K562 (cell line): ENCODE data around the gene OR14A2. TPM values are rescaled to one million over a fixed set of nuclear protein-coding genes. Genes with fewer than 3 reads are reported as not detected.
A peak's percentile ranks its signal among the peaks of the same experiment; 100 is the strongest.

Experiments used
- ATAC-seq: fragments of 200-7000 bp; cut with Tn5 transposase; 3 replicates; pipeline ENCODE4 v1.9.1; 2020; ENCODE audit warnings: moderate library complexity
- BruUV-seq: library from RNA; stranded (reverse); fragments of 400-500 nt; replicated peaks from 2 replicates; lab custom pipeline; 2021; lab: Mats Ljungman, UMichigan
- CTCF ChIA-PET: fragments of 300-600 bp; formaldehyde crosslinking; extraction: SDS; loops from one replicate; lab custom pipeline; 2021; ENCODE audit warnings: low intra/inter-chr PET ratio; lab: Yijun Ruan, JAX
- POLR2A ChIA-PET: fragments of 300-600, 350-650 bp; sonication (Branson Sonifier 250); formaldehyde crosslinking; extraction: SDS; loops from one replicate; lab custom pipeline; 2021; ENCODE audit warnings: antibody characterized with exemption, inconsistent platforms; lab: Yijun Ruan, JAX
- DNase-seq, 4 experiments: peaks; one replicate each; pipeline versions ENCODE4 v3.0.0 to v3.0.0-alpha.2; 2011 to 2018; ENCODE audit warnings: low spot score in 3 of 4, mixed read lengths in 3 of 4; ENCODE audit errors: extremely low read depth in 1 of 4
- FAIRE-seq: peaks from 2 replicates; lab custom pipeline; 2011; peaks lifted over from hg19 to GRCh38; lab: Jason Lieb, UNC
- H2AFZ ChIP-seq: 2 replicates; pipeline ENCODE4 v1.6.0; 2011; ENCODE audit warnings: low read depth, low read length, control low read depth, inconsistent platforms
- H3K27ac ChIP-seq: fragments of 200-600 bp; 3 replicates; pipeline ENCODE4 v1.8.0; 2011; ENCODE audit warnings: low read depth, mild to moderate bottlenecking, control low read depth, inconsistent platforms, low read length, moderate library complexity, mixed read lengths; ENCODE audit errors: extremely low read depth
- H3K27me3 ChIP-seq, 2 experiments: fragments of 300-600 bp in 1 of 2; 2 replicates in 1 of 2; 3 replicates in 1 of 2; pipeline versions ENCODE4 v1.6.0 to v1.8.0; 2011; ENCODE audit warnings: inconsistent platforms in 2 of 2, low read length in 2 of 2, mild to moderate bottlenecking in 1 of 2, mixed read lengths in 1 of 2, moderate library complexity in 1 of 2; ENCODE audit not compliant: control insufficient read depth in 2 of 2, insufficient read depth in 2 of 2
- H3K36me3 ChIP-seq: fragments of 300-600 bp; 3 replicates; pipeline ENCODE4 v1.8.0; 2011; ENCODE audit warnings: mild to moderate bottlenecking, low read length, inconsistent platforms; ENCODE audit not compliant: control insufficient read depth, insufficient read depth
- H3K4me1 ChIP-seq, 2 experiments: fragments of 200-600 bp in 1 of 2; replicated peaks in 1 of 2; 2 replicates in 1 of 2; 3 replicates in 1 of 2; pipeline versions ENCODE4 v1.5.1 to v1.8.0; 2011; ENCODE audit warnings: inconsistent platforms in 2 of 2, low read length in 2 of 2, mild to moderate bottlenecking in 1 of 2, mixed read lengths in 1 of 2, moderate library complexity in 1 of 2; ENCODE audit not compliant: control insufficient read depth in 2 of 2, insufficient read depth in 2 of 2
- H3K4me2 ChIP-seq: 2 replicates; pipeline ENCODE4 v1.6.1; 2011; ENCODE audit warnings: low read length, control low read depth, inconsistent platforms, mixed read lengths; ENCODE audit not compliant: insufficient read depth
- H3K4me3 ChIP-seq: fragments of 200-600 bp; sonication (generic), shearing (Covaris generic); 2 replicates; pipeline ENCODE4 v1.5.1; 2016; ENCODE audit warnings: control low read depth, inconsistent platforms
- H3K79me2 ChIP-seq: fragments of 200-600 bp; 3 replicates; pipeline ENCODE4 v1.8.0; 2011; ENCODE audit warnings: low read length, inconsistent platforms; ENCODE audit not compliant: control insufficient read depth, insufficient read depth
- H3K9ac ChIP-seq, 2 experiments: 2 replicates each; pipeline versions ENCODE4 v1.6.0 to v1.6.1; 2011; ENCODE audit warnings: low read depth in 2 of 2, low read length in 2 of 2, control low read depth in 1 of 2, inconsistent platforms in 1 of 2, mild to moderate bottlenecking in 1 of 2, mixed read lengths in 1 of 2; ENCODE audit not compliant: insufficient read depth in 1 of 2
- H3K9me1 ChIP-seq: one replicate; pipeline ENCODE4 v1.6.0; 2011; ENCODE audit warnings: inconsistent platforms, mild to moderate bottlenecking, low read length, moderate library complexity; ENCODE audit not compliant: control insufficient read depth, insufficient read depth
- H3K9me3 ChIP-seq: replicated peaks from 2 replicates; pipeline ENCODE4 v1.5.1; 2011; ENCODE audit warnings: low read depth, low read length, inconsistent platforms; ENCODE audit not compliant: control insufficient read depth, insufficient read depth
- H4K20me1 ChIP-seq: replicated peaks from 2 replicates; pipeline ENCODE4 v1.6.1; 2011; ENCODE audit warnings: low read length, inconsistent platforms, mixed read lengths; ENCODE audit not compliant: control insufficient read depth, insufficient read depth
- C11orf30 ChIP-seq: fragments of 450-650 bp; IDR thresholded peaks from 2 replicates; pipeline ENCODE4 v1.6.1; 2016; ENCODE audit warnings: low read depth, mild to moderate bottlenecking
- CBX3 ChIP-seq, 2 experiments: IDR thresholded peaks; 1 replicate in 1 of 2; 2 replicates in 1 of 2; pipeline ENCODE4 v1.6.1; 2012; ENCODE audit warnings: inconsistent platforms in 2 of 2, low read length in 2 of 2, borderline replicate concordance in 1 of 2, control low read depth in 1 of 2
- DACH1 ChIP-seq: fragments of 450-650 bp; IDR thresholded peaks from 2 replicates; pipeline ENCODE4 v1.6.1; 2018; ENCODE audit not compliant: partially characterized antibody
- MAFF ChIP-seq: IDR thresholded peaks from 2 replicates; pipeline ENCODE4 v1.6.1; 2012; ENCODE audit warnings: low read length, improper control_type of control experiment
- MAFG ChIP-seq: fragments of 450-650 bp; conservative IDR thresholded peaks from 2 replicates; pipeline ENCODE4 v1.6.1; 2016; ENCODE audit warnings: missing genetic modification characterization, missing compliant biosample characterization
- MAFK ChIP-seq: IDR thresholded peaks from 2 replicates; pipeline ENCODE4 v1.6.1; 2011; ENCODE audit warnings: low read length, improper control_type of control experiment
- MCM7 ChIP-seq, 2 experiments: fragments of 450-650 bp; IDR thresholded peaks; 2 replicates each; pipeline ENCODE4 v1.6.1; 2016 to 2018
- NR3C1 ChIP-seq: sonication (generic); formaldehyde crosslinking; IDR thresholded peaks from 2 replicates; pipeline ENCODE4 v1.8.1; 2022; ENCODE audit warnings: missing genetic modification reagents
- SETDB1 ChIP-seq: IDR thresholded peaks from one replicate; pipeline ENCODE4 v1.6.1; 2012; ENCODE audit warnings: low read length, control low read depth, inconsistent platforms
- ZMIZ1 ChIP-seq, 2 experiments: fragments of 150-350 bp in 1 of 2; IDR thresholded peaks; 2 replicates each; pipeline ENCODE4 v1.6.1; 2012 to 2016; ENCODE audit warnings: low read depth in 2 of 2, low read length in 2 of 2, mild to moderate bottlenecking in 1 of 2, moderate library complexity in 1 of 2
- ZNF316 ChIP-seq: fragments of 450-650 bp; IDR thresholded peaks from 2 replicates; pipeline ENCODE4 v1.6.1; 2016
- WGBS: fragments of 100-300 bp; shearing (Covaris generic); methylation state at CpG from one replicate; pipeline ENCODE4 v1.1.6; 2016; ENCODE audit warnings: low coverage, mixed read lengths; ENCODE audit not compliant: insufficient coverage; ENCODE audit errors: missing lambda C conversion rate; 5-methylcytosine and 5-hydroxymethylcytosine counted together
- in situ Hi-C: fragments of 300-500 bp; cut with MboI; formaldehyde crosslinking; loops from 4 replicates; pipeline ENCODE4 v1.15.0; 2018; ENCODE audit warnings: inconsistent platforms, mixed read lengths
- intact Hi-C: fragments of 100-400 bp; cut with micrococcal nuclease; formaldehyde crosslinking; loops from 2 replicates; pipeline ENCODE4 v1.14.2; 2022
- polyA plus RNA-seq, 8 experiments: library from polyadenylated mRNA; depleted of rRNA in 4 of 8; stranded (reverse) in 5 of 8; unstranded in 3 of 8; fragments of >200 nt; fragmentation: Nextera tagmentation in 2 of 8; fragmentation: Illumina TruSeq in 1 of 8; extraction: Ambion mirVana in 2 of 8; extraction: Trizol in 1 of 8; gene quantifications; 2 replicates each; pipeline versions ENCODE4 v1.2.1 to v1.2.3, GENCODE V29; 2011 to 2014; ENCODE audit warnings: inconsistent platforms in 1 of 8, missing spikeins in 1 of 8
- total RNA-seq, 7 experiments: library from RNA; depleted of rRNA in 6 of 7; stranded (reverse); fragments of >200 nt in 6 of 7; fragmentation: Illumina TruSeq in 2 of 7; extraction: Trizol in 2 of 7; gene quantifications; 2 replicates each; pipeline versions ENCODE4 v1.2.1 to v1.2.3, GENCODE V29; 2011 to 2021; ENCODE audit warnings: low replicate concordance in 1 of 7
- TF ChIP-seq, protein P1 (sequence below): fragments of 450-650 bp; IDR thresholded peaks from 2 replicates; pipeline ENCODE4 v1.7.1; 2018; ENCODE audit warnings: mild to moderate bottlenecking, low read depth; ENCODE audit not compliant: partially characterized antibody

Gene OR14A2
- total and polyA plus RNA-seq, 9 of the 15 experiments (the other 6 are each of a cell fraction or from before 2014, with no cell fraction given), result not detected

DNA sequence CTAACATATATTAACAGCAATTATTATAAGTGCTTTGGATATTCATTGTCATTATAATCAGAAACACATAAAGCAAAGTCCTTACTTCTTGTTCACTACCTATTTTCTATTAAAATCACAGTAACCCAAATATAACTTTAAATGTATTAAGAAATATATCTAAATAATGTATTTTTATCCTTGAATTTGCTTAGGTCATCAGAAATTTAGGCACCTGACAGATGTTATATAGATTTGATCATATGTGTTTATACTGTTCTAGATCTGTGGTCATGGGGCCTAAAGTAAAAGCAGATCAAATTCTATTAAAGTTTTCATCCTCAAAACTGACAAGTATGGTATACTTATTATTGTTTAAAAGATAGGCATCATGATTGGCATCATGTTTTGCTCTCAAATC lies 21.7 kb upstream of the OR14A2 start:
- no peaks in the 10 kb centered on the region for H3K36me3 ChIP-seq
- no peaks in the 10 kb centered on the region for H3K79me2 ChIP-seq
- DNase-seq, result no peak
- H3K9me3 ChIP-seq, result no peaks in the 10 kb centered on the region; the same call in 1 of the 2 replicates
- intact Hi-C loops, result no loop called here
- no peaks in the 10 kb centered on the region for H4K20me1 ChIP-seq
- H2AFZ ChIP-seq, result no peak overlapping the region
- no peaks in the 10 kb centered on the region for H3K4me1 ChIP-seq
- POLR2A ChIA-PET, result no interaction called here
- no peaks in the 10 kb centered on the region for H3K9me1 ChIP-seq
- CTCF ChIA-PET, result no interaction called here
- TF ChIP-seq C11orf30, result peak; percentile 77
- peak; percentile 66 for TF ChIP-seq MAFG (tag)
- TF ChIP-seq MAFF, result peak; percentile 86
- TF ChIP-seq MAFK, result peak; percentile 91
- TF ChIP-seq CBX3 (IDR thresholded peaks at IDR 0.05; ENCODE audit: borderline replicate concordance in 1 of 2, low read length in 2 of 2), result no peak
- TF ChIP-seq ZNF316, result peak; percentile 86
- H3K27me3 ChIP-seq, result no peaks in the 10 kb centered on the region
- no peak overlapping the region for H3K9ac ChIP-seq
- H3K4me3 ChIP-seq, result no peak overlapping the region
- no TSS peak for BruUV-seq
- ATAC-seq, result no peak
- no peak overlapping the region for H3K27ac ChIP-seq
- in situ Hi-C loops, result no loop called here
- FAIRE-seq, result no peak
- H3K4me2 ChIP-seq, result no peak overlapping the region

DNA sequence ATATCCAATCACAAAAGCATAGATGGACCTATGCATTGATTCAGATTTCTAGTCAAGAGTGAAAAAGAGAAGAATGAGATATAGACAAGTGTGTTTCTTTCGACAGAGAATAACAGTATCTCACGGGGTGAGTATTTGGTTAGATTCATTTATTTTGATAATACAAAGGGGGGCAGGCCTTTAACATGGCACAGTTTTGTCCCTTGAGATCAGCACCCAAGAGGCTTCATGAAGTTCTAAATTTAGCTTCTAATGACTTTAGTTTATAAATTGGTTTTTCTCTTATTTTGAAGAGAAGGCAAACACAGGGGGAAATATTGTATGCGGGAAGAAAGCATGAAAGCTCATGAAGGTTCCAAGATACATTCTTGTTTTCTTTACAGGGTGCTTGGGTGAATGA lies 12.5 kb upstream of the OR14A2 start, which contains the start of gene OR1C1:
TSS of gene OR1C1 (minus strand) at position 101 of the 400 bp plus-strand sequence. CDS start 2,150 bp downstream, outside the sequence.
- Histone ChIP-seq H3K36me3 (no peaks in the 10 kb centered on the region), H3K27ac (no peak within 1 kb of the TSS), H3K4me3 (no peak within 1 kb of the TSS), H4K20me1 (no peaks in the 10 kb centered on the region), H3K27me3 (no peaks in the 10 kb centered on the region), H3K79me2 (no peaks in the 10 kb centered on the region), H3K9me1 (no peaks in the 10 kb centered on the region), H3K9me3 (no peaks in the 10 kb centered on the region), H2AFZ (no peak within 1 kb of the TSS), H3K9ac (no peak within 1 kb of the TSS), H3K4me1 (no peaks in the 10 kb centered on the region), H3K4me2 (no peak within 1 kb of the TSS)
- in situ Hi-C loops, result no loop called here
- DNase-seq (no peak), FAIRE-seq (no peak), ATAC-seq (no peak)
- intact Hi-C loops, result no loop called here
- no TSS peak for BruUV-seq
- WGBS, result 0% methylated on average over 3 of the region's 3 CpGs
- ChIA-PET POLR2A (no interaction called here), CTCF (no interaction called here)
- TF ChIP-seq DACH1 (no peak), ZMIZ1 (IDR thresholded peaks at IDR 0.05; ENCODE audit: low read depth in 2 of 2, low read length in 2 of 2) (no peak), SETDB1 (no peak), NR3C1 (no peak), MCM7 (IDR thresholded peaks at IDR 0.05) (no peak)
- TF ChIP-seq, protein P1, sequence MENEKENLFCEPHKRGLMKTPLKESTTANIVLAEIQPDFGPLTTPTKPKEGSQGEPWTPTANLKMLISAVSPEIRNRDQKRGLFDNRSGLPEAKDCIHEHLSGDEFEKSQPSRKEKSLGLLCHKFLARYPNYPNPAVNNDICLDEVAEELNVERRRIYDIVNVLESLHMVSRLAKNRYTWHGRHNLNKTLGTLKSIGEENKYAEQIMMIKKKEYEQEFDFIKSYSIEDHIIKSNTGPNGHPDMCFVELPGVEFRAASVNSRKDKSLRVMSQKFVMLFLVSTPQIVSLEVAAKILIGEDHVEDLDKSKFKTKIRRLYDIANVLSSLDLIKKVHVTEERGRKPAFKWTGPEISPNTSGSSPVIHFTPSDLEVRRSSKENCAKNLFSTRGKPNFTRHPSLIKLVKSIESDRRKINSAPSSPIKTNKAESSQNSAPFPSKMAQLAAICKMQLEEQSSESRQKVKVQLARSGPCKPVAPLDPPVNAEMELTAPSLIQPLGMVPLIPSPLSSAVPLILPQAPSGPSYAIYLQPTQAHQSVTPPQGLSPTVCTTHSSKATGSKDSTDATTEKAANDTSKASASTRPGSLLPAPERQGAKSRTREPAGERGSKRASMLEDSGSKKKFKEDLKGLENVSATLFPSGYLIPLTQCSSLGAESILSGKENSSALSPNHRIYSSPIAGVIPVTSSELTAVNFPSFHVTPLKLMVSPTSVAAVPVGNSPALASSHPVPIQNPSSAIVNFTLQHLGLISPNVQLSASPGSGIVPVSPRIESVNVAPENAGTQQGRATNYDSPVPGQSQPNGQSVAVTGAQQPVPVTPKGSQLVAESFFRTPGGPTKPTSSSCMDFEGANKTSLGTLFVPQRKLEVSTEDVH, result no peak
